Measurements from ENCODE around the gene MISP3.

DNA sequence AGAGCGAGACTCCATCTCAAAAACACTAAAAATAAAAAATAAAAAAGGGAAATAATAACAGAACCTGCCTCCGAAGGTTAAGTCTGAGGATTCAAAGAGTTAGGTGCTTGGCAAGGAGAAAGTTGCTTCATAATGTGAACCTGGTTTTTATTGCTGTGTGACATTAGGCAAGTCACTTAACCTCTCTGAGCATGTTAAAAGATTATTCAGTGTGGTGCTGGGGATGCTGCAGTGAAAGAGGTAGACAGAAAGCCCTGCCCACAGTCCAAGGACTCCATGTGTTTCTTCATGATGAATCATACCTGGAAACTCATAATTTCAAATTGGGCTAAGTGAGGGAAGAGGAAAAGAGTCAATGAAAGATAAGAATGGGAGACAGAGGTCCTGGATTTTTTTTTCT is 38.6 kb upstream of the MISP3 start:
- no peak for TF ChIP-seq EZH2phosphoT487 (IDR thresholded peaks at IDR 0.05; ENCODE audit: borderline replicate concordance, low read length)
- TF ChIP-seq, protein P1, sequence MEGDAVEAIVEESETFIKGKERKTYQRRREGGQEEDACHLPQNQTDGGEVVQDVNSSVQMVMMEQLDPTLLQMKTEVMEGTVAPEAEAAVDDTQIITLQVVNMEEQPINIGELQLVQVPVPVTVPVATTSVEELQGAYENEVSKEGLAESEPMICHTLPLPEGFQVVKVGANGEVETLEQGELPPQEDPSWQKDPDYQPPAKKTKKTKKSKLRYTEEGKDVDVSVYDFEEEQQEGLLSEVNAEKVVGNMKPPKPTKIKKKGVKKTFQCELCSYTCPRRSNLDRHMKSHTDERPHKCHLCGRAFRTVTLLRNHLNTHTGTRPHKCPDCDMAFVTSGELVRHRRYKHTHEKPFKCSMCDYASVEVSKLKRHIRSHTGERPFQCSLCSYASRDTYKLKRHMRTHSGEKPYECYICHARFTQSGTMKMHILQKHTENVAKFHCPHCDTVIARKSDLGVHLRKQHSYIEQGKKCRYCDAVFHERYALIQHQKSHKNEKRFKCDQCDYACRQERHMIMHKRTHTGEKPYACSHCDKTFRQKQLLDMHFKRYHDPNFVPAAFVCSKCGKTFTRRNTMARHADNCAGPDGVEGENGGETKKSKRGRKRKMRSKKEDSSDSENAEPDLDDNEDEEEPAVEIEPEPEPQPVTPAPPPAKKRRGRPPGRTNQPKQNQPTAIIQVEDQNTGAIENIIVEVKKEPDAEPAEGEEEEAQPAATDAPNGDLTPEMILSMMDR (IDR thresholded peaks at IDR 0.05; ENCODE audit: low read depth, low read length, poor library complexity, severe bottlenecking): no peak

Data from DOHH2 (cell line).